Right cardiac atrium (tissue), 5 donors: Measurements from ENCODE around the gene MRTFA. TPM values are rescaled to one million over a fixed set of nuclear protein-coding genes. Genes with fewer than 3 reads are reported as not detected.
A peak's percentile ranks its signal among the peaks of the same experiment; 100 is the strongest.
"Not testable (repeated sequence)": the region's sequence is repeated elsewhere in the genome, so short reads cannot be mapped to it uniquely, and the experiment has no call there.

Experiments
- ATAC-seq, 2 donors: fragments of 200-7000 bp; cut with Tn5 transposase; one replicate each; pipeline versions ENCODE4 v1.8.0 to v1.9.1; 2020; ENCODE audit warnings: moderate library complexity in 2 of 2, mild to moderate bottlenecking in 1 of 2
- DNase-seq, 3 donors: peaks; one replicate each; pipeline ENCODE4 v3.0.0-alpha.2; 2020
- H3K27ac ChIP-seq: one replicate; pipeline ENCODE4 v1.5.1; 2013; ENCODE audit warnings: mild to moderate bottlenecking, low read length, control low read depth, moderate library complexity
- H3K27me3 ChIP-seq: one replicate; pipeline ENCODE4 v1.6.1; 2013; ENCODE audit not compliant: control insufficient read depth, insufficient read depth
- H3K4me1 ChIP-seq: one replicate; pipeline ENCODE4 v1.6.1; 2013; ENCODE audit warnings: low read length; ENCODE audit not compliant: control insufficient read depth, insufficient read depth
- H3K4me3 ChIP-seq: one replicate; pipeline ENCODE4 v1.5.1; 2013; ENCODE audit warnings: low read length, control low read depth
- H3K9me3 ChIP-seq: one replicate; pipeline ENCODE4 v1.6.1; 2013; ENCODE audit warnings: low read length; ENCODE audit not compliant: control insufficient read depth
- WGBS: extraction: QIAGEN DNeasy Blood & Tissue Kit; methylation state at CpG from one replicate; pipeline ENCODE4 v1.1.7; 2013; 5-methylcytosine and 5-hydroxymethylcytosine counted together
- intact Hi-C, 4 donors: fragments of 100-400 bp; cut with DNase I; formaldehyde crosslinking; loops; one replicate each; pipeline versions ENCODE4 v1.11.0 to v1.14.0; 2022 to 2023
- polyA plus RNA-seq: library from polyadenylated mRNA; stranded (reverse); fragments of 200-250 nt; gene quantifications from one replicate; pipeline ENCODE4 v1.2.3, GENCODE V29; 2013
- total RNA-seq, 4 donors: library from RNA; stranded (reverse); fragmentation: NEBNext Ultra II Directional; extraction: Animal tissue kit (Norgen Biotek cat#: 25700); gene quantifications; one replicate each; pipeline ENCODE4 v1.2.1, GENCODE V29; 2021
- donor health status: healthy with polysubstance abuse.
- donor health status: DM: no; HTN: yes; CAD: no.
- donor health status: DM: no; HTN: no; CAD: no.
- donor health status: DM: no; HTN: yes; CAD: no; lungs with severe emphysema.
- donor health status: DM: yes; HTN: yes; CAD: no.

Gene MRTFA
- total and polyA plus RNA-seq, 5 donors = 22.2 to 40.2 (median 31.6) TPM

DNA sequence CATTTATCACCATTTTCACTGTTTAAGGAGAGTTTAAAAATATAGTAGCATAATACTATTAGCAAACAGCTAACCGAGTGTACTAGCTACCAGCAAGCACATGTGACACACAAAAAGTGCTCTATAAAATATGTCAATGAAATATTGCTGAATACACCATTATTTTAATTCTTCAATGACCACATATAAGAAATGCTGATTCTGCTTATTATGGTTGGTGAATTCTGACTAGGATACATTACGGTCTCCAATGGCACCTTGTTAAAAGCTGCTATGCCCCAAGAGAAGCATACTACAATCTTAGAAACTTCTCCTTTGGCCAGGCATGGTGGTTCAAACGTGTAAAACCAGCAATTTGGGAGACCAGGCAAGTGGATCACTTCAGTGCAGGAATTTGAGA lies 129.8 kb downstream of the MRTFA start:
- Histone ChIP-seq H3K4me3 (no peak overlapping the region), H3K27ac (no peak overlapping the region), H3K27me3 (no peaks in the 10 kb centered on the region), H3K4me1 (peaks cover 2% of the 10 kb centered on the region), H3K9me3 (no peaks in the 10 kb centered on the region)
- ATAC-seq = no peak
- no peak for DNase-seq
- intact Hi-C loops = no loop called here
- WGBS = 87% methylated on average over 3 of the region's 3 CpGs

DNA sequence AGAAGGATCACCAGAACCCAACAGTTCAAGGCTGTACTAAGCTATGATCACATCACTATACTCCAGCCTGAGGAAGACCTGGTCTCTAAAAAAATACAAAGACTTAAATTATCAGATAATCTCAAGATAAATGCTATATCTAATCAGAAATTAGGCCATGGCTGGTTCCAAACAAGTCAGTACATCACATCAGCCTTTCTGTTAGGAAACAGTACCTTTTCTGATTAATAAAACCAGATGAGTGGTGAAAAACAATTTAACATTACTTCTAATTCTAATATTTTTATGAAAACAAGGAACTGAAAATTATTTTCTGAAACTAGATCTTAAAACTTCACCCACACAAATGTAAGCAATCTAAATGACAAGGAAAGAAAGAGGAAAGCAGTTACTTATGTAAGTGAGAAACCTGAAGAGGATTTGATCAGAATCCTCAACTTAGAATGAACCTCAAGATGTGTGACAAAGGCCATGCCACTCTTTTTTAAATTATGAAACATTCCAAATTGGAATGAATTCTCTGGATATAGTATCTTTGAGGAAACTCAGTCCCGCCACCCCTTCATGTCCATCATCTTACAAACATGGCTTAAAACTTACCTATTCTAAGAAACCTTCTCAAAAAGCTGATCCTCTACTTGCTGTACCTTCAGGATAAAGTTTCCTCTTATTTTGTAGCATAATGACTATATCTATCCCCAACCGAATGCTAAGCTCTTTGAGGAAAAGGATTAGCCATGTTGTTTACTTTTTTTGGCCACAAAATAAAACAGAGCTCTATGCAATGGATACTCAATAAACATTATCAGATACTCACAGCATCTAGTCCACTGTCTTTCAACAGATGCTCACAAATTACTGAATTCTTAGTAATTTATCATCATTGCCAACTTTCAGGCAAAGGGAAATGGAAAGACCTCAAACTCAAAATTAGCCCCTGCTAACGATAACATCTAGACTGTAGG lies 132.0 kb downstream of the MRTFA start:
- no peak overlapping the region for H3K4me3 ChIP-seq
- H3K4me1 ChIP-seq = no peaks in the 10 kb centered on the region

DNA sequence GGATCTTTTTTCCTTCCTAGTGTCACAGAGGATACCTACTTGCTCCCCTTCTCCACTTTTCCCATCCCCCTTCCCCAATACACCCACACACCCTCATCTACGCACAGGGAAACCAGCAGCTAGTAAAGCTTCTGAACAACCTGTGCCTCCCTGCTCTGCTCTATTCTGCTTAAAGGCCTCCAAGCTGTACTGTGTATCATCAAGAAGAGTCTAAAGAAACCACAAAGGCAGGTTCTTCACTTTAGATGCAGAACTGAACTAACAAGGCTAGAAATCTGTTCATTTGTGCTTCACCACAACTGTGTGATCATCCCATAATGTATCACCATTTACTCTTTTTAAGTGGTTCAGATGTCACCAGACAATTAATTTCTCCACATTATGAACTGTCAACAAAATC lies 133.6 kb downstream of the MRTFA start:
- Histone ChIP-seq H3K9me3 (no peaks in the 10 kb centered on the region), H3K27me3 (no peaks in the 10 kb centered on the region), H3K4me3 (no peak overlapping the region), H3K27ac (no peak overlapping the region), H3K4me1 (no peaks in the 10 kb centered on the region)
- ATAC-seq = no peak
- DNase-seq = no peak
- intact Hi-C loops = no loop called here
- 100% methylated on average over 1 of the region's 1 CpG for WGBS

More for the DNA sequence above, 132.0 kb downstream of the MRTFA start:
- no peaks in the 10 kb centered on the region for H3K27me3 ChIP-seq
- no peak for DNase-seq
- ATAC-seq = no peak
- whole genome bisulfite sequencing = 54% methylated on average over 3 of the region's 3 CpGs
- H3K27ac ChIP-seq = no peak overlapping the region
- intact Hi-C loops = no loop called here
- H3K9me3 ChIP-seq = no peaks in the 10 kb centered on the region

DNA sequence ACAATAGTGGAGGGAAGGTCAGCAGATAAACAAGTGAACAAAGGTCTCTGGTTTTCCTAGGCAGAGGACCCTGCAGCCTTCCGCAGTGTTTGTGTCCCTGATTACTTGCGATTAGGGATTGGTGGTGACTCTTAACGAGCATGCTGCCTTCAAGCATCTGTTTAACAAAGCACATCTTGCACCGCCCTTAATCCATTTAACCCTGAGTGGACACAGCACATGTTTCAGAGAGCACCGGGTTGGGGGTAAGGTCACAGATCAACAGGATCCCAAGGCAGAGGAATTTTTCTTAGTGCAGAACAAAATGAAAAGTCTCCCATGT lies 136.1 kb downstream of the MRTFA start:
- H3K4me1 ChIP-seq, ATAC-seq, intact Hi-C loops, H3K27me3 ChIP-seq, DNase-seq, H3K27ac ChIP-seq, H3K4me3 ChIP-seq, H3K9me3 ChIP-seq: not testable (repeated sequence)
- 66% methylated on average over 4 of the region's 5 CpGs for whole genome bisulfite sequencing

DNA sequence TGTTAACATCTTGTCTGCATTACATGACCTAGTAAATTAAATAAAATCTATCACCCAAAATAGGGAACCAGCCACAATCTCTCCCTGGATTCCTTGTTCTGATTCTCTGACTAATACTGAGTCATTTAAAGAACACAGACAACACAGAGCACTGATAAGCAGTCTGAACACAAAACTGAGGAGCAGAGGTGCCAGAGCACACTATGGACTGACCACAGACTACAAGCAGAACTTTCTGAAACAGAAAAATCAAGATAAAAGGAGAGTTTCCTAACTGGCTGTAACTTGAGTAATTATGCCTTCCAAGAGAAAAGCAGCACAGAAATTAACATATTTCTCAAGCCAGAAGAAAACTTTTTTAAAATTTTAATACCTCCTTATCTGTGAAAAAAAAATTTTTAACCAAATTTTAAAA lies 137.3 kb downstream of the MRTFA start:
- peak overlapping the region; percentile 64 for H3K27ac ChIP-seq
- H3K27me3 ChIP-seq = no peaks in the 10 kb centered on the region
- DNase-seq (peak in 2 of 3 donors; percentile 59 to 69), ATAC-seq (peak; percentile 97 to 99)
- no peaks in the 10 kb centered on the region for H3K9me3 ChIP-seq
- intact Hi-C loops = loop anchor here in 1 of 4 donors (10.0 kb wide), 1 partner anchor 54 kb away; no protein-coding TSS in a partner anchor
- H3K4me1 ChIP-seq = peaks cover 3% of the 10 kb centered on the region
- no peak overlapping the region for H3K4me3 ChIP-seq

DNA sequence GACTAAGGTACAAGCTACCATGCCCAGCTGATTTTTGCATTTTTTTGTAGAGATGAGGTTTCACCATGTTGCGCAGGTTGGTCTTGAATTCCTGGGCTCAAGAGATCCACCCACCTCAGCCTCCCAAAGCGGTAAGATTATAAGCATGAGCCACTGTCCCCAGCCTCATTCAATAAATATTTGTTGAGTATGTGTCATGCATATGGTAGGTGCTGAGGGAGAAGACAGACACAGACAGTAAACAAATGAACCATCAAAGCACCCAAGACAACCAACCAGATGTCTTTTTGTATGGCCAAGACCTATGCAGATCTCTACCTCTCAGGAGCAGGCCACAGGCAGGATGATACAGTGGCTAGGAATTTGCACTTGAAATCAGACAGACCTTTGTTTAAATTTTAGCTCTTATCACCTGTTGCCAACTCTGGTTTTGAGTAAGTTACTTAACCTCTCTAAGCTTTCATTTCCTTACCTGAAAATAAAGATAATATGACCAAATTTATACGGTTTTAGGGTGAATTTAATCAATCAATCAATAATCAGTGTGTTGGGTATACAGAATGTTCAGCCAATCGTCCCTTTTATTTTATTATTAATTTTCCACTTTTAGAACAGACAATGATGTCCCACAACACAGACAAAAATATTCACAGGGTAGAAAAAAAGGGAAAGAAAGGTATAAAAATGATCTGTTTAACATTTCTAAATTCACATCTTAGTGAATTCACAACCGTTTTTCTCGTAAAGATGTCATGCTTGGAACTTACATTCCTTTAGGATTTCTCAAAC lies 137.9 kb downstream of the MRTFA start:
- peaks cover 3% of the 10 kb centered on the region for H3K4me1 ChIP-seq
- peak; percentile 29 to 30 for ATAC-seq
- peak overlapping the region; percentile 15 for H3K27ac ChIP-seq
- DNase-seq = no peak
- WGBS = 68% methylated on average over 6 of the region's 6 CpGs
- H3K9me3 ChIP-seq = no peaks in the 10 kb centered on the region
- no peaks in the 10 kb centered on the region for H3K27me3 ChIP-seq
- no peak overlapping the region for H3K4me3 ChIP-seq
- intact Hi-C loops = loop anchor here in 1 of 4 donors (10.0 kb wide), 1 partner anchor 54 kb away; no protein-coding TSS in a partner anchor

DNA sequence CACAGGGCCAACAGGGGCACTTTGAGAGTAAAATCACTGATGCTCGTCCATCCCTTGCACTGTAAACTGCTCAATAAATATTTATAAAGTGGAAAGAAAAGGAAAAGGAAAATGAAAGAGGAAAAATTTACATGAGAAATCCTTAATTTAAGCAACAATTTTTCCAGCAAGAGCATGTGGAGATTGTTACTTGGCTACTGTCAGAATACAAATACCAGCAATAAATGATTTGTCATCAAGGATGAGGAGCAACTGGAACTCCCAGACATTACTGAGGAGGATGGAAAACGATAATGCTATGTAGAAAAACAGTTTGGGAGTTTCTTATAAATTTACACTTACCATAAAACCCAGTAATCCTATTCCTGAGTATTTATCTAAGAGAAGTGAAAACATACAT lies 143.1 kb downstream of the MRTFA start:
- intact Hi-C loops = loop anchor here in 1 of 4 donors (10.0 kb wide), 1 partner anchor 49 kb away; no protein-coding TSS in a partner anchor

DNA sequence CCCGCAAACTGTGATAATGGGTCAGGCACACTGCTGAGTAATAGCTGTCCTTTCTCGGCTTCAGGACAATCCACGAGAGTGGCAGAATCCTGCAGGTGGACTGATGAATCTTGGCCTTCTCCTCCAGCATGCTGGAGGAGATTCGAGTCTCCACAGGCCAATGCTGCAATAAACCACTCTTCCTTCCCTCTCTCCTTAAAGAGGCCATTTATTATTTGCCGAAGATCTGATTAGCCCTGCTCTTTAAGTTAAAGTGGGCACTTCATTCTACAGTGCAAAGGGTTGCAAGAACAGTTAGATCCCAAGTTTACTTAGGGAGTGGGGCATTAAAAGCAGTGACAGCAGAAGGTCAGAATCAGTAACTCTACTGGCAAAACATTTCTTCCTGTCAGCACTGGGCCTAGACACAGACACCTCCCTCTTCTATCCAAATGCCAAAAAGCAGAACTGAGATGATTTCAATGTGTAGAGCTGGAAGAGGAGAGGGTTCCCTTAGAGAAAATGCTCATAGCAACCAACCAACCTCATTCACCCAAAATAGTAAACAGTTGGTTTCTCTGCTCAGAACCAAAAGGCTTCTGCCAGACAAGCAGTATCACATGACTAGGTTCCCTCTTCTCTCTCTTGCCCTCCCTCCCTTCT lies 144.4 kb downstream of the MRTFA start:
- intact Hi-C loops = loop anchor here in 1 of 4 donors (10.0 kb wide), 1 partner anchor 47 kb away; no protein-coding TSS in a partner anchor
- 22% methylated on average over 5 of the region's 5 CpGs for WGBS
- H3K9me3 ChIP-seq = no peaks in the 10 kb centered on the region
- peak overlapping the region; percentile 88 for H3K27ac ChIP-seq
- H3K27me3 ChIP-seq = no peaks in the 10 kb centered on the region
- no peak overlapping the region for H3K4me3 ChIP-seq
- ATAC-seq (peak; percentile 94 to 97), DNase-seq (no peak)
- H3K4me1 ChIP-seq = peaks cover 6% of the 10 kb centered on the region

More for the DNA sequence above, 143.1 kb downstream of the MRTFA start:
- Histone ChIP-seq H3K27ac (no peak overlapping the region), H3K4me1 (peaks cover 6% of the 10 kb centered on the region), H3K4me3 (no peak overlapping the region), H3K27me3 (no peaks in the 10 kb centered on the region), H3K9me3 (no peaks in the 10 kb centered on the region)
- WGBS = 78% methylated on average over 2 of the region's 2 CpGs
- ATAC-seq = no peak
- no peak for DNase-seq

DNA sequence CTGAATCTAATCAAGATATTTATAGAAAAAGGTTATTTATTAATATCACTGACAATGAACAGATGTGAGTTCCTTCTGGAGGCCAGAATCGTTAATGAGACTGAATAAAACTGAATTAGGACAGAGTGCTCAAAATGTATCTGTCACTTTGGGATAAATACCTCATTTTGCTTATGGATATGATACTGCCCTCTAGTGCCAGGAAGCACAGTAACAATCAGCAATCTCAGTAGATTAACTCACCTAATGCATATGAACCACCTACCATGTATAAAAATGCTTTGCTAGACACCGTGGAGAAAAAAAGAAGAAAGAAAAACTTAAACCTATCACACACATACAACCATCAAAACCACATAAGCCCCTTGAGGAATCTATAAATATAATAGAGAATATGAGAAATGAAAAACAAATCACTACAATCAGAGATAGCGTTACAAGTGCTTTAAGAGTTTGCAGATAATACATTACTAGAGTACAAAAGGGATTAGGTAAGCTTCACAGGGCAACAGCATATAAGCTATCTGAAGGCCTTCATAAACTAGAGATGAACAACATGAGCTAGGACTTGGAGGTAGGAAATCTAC lies 148.8 kb downstream of the MRTFA start:
- peaks cover 8% of the 10 kb centered on the region for H3K4me1 ChIP-seq
- no peak for ATAC-seq
- WGBS = 47% methylated on average over 3 of the region's 3 CpGs
- H3K4me3 ChIP-seq = no peak overlapping the region
- DNase-seq = no peak
- intact Hi-C loops = loop anchor here in 2 of 4 donors (5.0 to 10.0 kb wide), 2 partner anchors 35 to 53 kb away; no protein-coding TSS in a partner anchor
- no peak overlapping the region for H3K27ac ChIP-seq
- no peaks in the 10 kb centered on the region for H3K9me3 ChIP-seq
- H3K27me3 ChIP-seq = no peaks in the 10 kb centered on the region

DNA sequence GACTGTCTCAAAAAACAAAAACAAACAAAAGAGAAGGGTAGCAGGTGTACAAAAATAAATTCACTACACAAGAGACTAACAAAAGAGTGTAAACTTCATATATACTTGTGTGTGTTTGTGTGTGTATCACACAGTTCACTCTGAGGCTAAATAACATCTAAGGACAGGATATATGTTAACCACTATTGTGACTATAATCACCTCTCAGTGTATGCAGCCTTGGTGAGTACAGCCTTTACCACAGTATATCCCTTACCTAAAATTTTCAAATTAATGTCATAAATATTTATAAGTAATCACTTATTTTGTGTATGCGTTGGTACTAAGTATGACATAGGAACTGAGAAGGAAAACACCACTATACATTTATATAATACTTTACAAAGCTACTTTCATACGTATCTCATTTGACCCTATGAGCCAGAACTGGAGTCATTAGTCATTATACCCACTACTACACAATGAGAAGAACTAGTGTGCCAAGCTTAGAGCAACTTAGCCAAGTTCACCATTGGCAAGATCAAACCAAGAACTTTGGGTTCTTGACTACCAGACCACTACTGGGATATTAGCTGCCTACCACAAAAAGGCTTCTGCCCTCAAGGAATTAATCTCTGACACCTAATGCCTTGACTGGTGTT lies 149.4 kb downstream of the MRTFA start:
- ATAC-seq (no peak), DNase-seq (no peak)
- Histone ChIP-seq H3K4me1 (peaks cover 10% of the 10 kb centered on the region), H3K27ac (no peak overlapping the region), H3K9me3 (no peaks in the 10 kb centered on the region), H3K27me3 (no peaks in the 10 kb centered on the region), H3K4me3 (no peak overlapping the region)
- WGBS = 88% methylated on average over 2 of the region's 2 CpGs
- intact Hi-C loops = loop anchor here in 2 of 4 donors (5.0 to 10.0 kb wide), 2 partner anchors 35 to 52 kb away; no protein-coding TSS in a partner anchor
